Motor neuron (in vitro differentiated cells): ENCODE data around the gene HBEGF. TPM values are rescaled to one million over a fixed set of nuclear protein-coding genes. Genes with fewer than 3 reads are reported as not detected.

Experiments used
- ATAC-seq, 8 experiments: fragments of 200-7000 bp; cut with Tn5 transposase; replicated peaks in 6 of 8; 2 replicates each; pipeline ENCODE4 v1.8.0; 2021; ENCODE audit warnings: mild to moderate bottlenecking in 8 of 8, moderate library complexity in 8 of 8
- H3K27ac ChIP-seq, 2 donors: fragments of 250-450 bp; sonication (Bioruptor Pico); 2 replicates each; pipeline ENCODE4 v1.9.0; 2021; ENCODE audit warnings: antibody characterized with exemption in 2 of 2, mild to moderate bottlenecking in 2 of 2, moderate library complexity in 1 of 2
- H3K4me1 ChIP-seq, 2 donors: fragments of 250-450 bp; sonication (Bioruptor Pico); replicated peaks in 1 of 2; 2 replicates each; pipeline ENCODE4 v1.6.1; 2021; ENCODE audit warnings: antibody characterized with exemption in 2 of 2, mild to moderate bottlenecking in 2 of 2, moderate library complexity in 1 of 2
- H3K4me3 ChIP-seq, 5 donors: fragments of 250-450 bp; sonication (Bioruptor Pico); 2 replicates each; pipeline ENCODE4 v1.9.0; 2021; ENCODE audit warnings: antibody characterized with exemption in 5 of 5, mild to moderate bottlenecking in 5 of 5, moderate library complexity in 4 of 5
- WGBS, 10 experiments: fragments of 450-650 bp; shearing (Covaris generic); methylation state at CpG; one replicate each; pipeline ENCODE4 v1.0.0; 2022; 5-methylcytosine and 5-hydroxymethylcytosine counted together
- in situ Hi-C, 9 experiments: fragments of 400-800 bp; cut with MboI; loops; one replicate each; pipeline ENCODE4 v1.15.0; 2021; ENCODE audit warnings: low sequenced_read_pairs in 9 of 9, low pct_unique_long_range_greater_than_20kb in 2 of 9; ENCODE audit not compliant: unreplicated experiment in 9 of 9
- total RNA-seq, 8 experiments: library from RNA; unstranded; fragments of 300-600 nt; gene quantifications; 2 replicates each; pipeline versions ENCODE4 v1.2.3 to v1.2.4, GENCODE V29; 2022

The HBEGF gene
- total RNA-seq, 8 experiments from 2014 or later = 0.54 to 36.0 (median 1.9) TPM

DNA sequence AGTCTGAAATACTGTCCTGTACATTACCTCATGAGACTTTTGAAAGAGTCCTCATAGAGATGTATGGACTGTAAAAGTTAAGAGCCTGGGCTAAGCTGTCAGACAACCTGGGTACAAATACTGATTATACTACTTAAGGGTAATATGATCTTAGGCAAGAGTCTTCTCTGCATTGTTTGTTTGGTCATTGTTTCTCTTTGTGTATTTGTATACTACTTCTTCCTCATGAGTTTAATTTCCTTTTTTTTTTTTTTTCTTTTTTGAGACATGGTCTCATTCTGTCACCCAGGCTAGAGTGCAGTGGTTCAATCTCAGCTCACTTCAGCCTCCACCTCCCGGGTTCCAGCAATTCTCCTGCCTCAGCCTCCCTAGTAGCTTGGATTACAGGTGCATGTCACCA lies 40.9 kb downstream of the HBEGF start:
- H3K27ac ChIP-seq = no peak overlapping the region
- in situ Hi-C loops = no loop called here
- peaks cover 0 to 14% of the 10 kb centered on the region in 2 donors for H3K4me1 ChIP-seq
- no peak overlapping the region for H3K4me3 ChIP-seq
- ATAC-seq = no peak
- WGBS, 10 experiments = 40 to 92% (median 86%) methylated on average over 1 of the region's 1 CpG; no CpG with 5 or more reads in 2 of the 10 experiments

DNA sequence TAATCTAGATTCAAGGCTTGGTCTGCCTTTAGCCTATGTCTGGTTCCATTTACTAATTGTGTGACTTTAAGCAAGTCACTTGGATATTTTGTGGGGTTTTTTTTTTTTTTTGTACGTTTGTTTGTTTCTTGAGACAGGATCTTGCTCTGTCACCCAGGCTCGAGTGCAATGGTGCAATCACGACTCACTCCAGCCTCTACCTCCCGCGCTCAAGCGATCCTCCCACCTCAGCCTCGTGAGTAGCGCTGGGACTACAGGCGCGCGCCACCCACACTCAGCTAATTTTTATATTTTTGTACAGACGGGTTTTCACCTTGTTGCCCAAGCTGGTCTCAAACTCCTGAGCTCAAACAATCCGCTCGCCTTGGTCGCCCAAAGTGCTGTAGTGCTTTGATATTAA lies 42.4 kb downstream of the HBEGF start:
- in situ Hi-C loops = no loop called here
- Histone ChIP-seq H3K4me1 (peaks cover 0 to 14% of the 10 kb centered on the region in 2 donors), H3K27ac (no peak overlapping the region), H3K4me3 (no peak overlapping the region)
- no peak for ATAC-seq
- 47 to 100% (median 80%) methylated on average over 1 to 12 of the region's 15 CpGs; no CpG with 5 or more reads in 3 of the 10 experiments for WGBS, 10 experiments

DNA sequence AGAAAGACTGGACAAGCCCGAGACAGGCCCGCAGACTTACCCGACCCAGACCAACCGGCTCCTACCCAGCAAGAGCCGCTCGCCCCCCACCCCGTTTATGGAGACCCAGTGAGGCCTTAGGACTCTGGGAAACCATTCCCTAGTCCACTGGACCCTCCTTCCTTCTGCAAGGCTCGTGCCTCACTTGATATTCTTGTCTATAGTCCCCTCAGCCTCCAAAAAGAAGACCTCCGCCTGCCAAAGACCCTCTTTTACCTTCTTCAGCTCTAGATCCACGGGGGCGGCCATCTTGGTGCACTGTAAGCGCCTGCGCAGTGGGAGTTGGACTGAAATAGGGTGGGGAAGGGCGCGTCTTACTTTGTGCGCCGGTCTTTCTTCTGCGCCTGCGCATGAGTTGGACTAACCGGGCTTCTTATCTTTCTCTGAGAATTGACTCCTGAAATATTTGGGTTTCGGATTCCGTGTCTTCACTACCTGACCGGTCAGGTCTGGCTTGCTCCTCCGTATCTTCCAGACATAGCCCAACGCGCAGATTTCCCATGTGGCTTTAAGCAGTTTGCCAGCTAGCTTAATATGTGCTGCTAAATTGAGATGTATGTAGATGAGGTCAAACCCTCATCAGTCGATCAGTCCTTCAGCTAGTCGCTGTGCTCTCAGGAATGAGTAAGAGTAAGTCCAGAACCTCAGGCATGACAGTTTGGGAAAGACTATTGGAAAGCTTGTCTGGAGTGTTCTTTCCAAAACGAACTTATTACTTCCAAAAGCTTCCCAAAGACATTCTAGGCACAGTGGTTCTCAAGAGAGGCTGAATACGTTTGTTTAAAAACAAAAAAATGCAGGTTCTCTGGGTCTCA lies 43.4 kb downstream of the HBEGF start, which contains the start of gene PFDN1:
Gene PFDN1, minus strand, starts transcription at position 316 of the 854 bp plus-strand sequence. Its CDS starts 28 bp downstream, at position 288.
- in situ Hi-C loops = no loop called here
- Histone ChIP-seq H3K27ac (peak within 1 kb of the TSS; percentile 78 to 85), H3K4me1 (peaks cover 0 to 14% of the 10 kb centered on the region in 2 donors), H3K4me3 (peak within 1 kb of the TSS; percentile 61 to 89 (median 70))
- peak; percentile 96 to 100 (median 99) for ATAC-seq
- WGBS, 10 experiments = 0 to 7% (median 4%) methylated on average over 2 to 28 of the region's 30 CpGs

DNA sequence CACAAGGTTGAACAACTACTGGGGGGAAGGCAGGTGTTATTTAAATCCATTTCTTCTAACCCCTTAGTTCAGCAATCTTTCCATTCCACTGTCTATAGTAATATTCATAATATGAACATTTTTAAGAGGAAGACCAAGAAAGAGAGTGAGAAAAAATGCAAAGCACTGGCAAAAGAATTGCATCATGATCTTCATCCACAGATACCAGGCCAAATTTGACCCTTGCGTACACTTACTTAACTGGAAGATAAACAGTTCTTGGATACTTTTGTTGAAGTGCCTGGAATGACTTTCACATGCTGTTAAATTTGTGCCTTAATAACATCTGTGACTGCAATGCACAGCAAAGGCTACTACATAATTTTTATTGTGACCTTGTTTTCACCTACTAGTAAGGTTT lies 45.3 kb downstream of the HBEGF start:
- no peak for ATAC-seq
- Histone ChIP-seq H3K27ac (no peak overlapping the region), H3K4me3 (no peak overlapping the region), H3K4me1 (peaks cover 0 to 14% of the 10 kb centered on the region in 2 donors)
- in situ Hi-C loops = no loop called here
- 83 to 100% (median 100%) methylated on average over 1 of the region's 1 CpG; no CpG with 5 or more reads in 2 of the 10 experiments for WGBS, 10 experiments

DNA sequence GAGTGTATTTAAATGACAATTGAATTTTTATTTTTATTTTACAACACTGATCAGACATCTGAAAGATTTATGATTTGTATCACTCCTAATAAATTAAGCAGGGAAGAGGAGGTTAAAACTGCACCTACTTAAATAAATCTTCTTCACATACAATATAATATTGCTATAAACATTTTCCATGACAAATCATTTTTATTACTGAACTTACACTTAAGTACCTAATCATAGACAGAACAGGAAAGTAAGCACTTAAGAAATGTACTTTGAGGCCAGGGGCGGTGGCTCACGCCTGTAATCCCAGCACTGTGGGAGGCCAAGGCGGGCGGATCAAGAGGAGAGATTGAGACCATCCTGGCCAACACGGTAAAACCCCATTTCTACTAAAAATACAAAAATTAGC lies 47.3 kb downstream of the HBEGF start:
- in situ Hi-C loops = no loop called here
- H3K27ac ChIP-seq = no peak overlapping the region
- 80 to 100% (median 100%) methylated on average over 2 to 5 of the region's 5 CpGs; no CpG with 5 or more reads in 5 of the 10 experiments for WGBS, 10 experiments
- peaks cover 2 to 17% of the 10 kb centered on the region in 2 donors for H3K4me1 ChIP-seq
- no peak overlapping the region for H3K4me3 ChIP-seq
- no peak for ATAC-seq

DNA sequence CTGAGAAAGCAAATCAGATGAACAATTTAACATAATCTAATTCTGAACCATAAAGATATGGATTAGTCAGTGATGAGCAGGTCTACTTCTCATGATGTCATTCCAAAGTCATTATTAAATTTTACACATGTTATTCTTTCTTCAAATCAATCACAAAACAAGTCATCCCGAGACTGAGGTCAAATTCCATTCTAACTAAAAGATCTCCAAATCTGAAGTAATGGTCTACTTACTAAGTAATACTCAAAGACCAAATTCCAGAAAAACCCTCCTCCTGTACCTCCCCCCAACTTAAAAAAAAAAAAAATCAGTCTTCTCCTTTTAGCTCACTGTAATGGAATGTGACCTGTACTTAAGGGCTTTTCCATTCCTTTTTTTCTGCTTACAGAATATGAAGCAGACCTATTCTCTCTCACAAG lies 48.2 kb downstream of the HBEGF start:
- peaks cover 2 to 24% of the 10 kb centered on the region in 2 donors for H3K4me1 ChIP-seq
- ATAC-seq = no peak
- WGBS, 10 experiments = 0 to 100% (median 75%) methylated on average over 1 of the region's 1 CpG; no CpG with 5 or more reads in 3 of the 10 experiments
- in situ Hi-C loops = no loop called here
- H3K27ac ChIP-seq = no peak overlapping the region
- H3K4me3 ChIP-seq = no peak overlapping the region

DNA sequence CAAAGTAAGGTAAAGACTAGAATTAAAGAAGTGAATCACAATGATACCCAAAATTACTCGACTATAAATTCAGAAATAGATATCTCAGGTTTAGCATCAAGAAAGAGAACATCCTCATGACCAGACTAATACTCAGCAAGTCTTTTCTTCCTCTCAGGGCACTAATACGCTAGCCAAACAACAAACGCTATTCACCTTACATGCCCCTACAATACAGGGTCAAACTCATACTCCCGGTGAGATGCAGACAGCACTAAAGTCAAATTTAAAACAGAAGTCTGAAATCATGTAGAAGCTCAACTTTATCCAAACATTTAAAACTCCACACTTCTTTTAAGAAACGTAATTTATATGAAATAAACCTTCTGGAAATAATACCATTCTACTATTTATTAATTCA lies 49.1 kb downstream of the HBEGF start:
- ATAC-seq = no peak

DNA sequence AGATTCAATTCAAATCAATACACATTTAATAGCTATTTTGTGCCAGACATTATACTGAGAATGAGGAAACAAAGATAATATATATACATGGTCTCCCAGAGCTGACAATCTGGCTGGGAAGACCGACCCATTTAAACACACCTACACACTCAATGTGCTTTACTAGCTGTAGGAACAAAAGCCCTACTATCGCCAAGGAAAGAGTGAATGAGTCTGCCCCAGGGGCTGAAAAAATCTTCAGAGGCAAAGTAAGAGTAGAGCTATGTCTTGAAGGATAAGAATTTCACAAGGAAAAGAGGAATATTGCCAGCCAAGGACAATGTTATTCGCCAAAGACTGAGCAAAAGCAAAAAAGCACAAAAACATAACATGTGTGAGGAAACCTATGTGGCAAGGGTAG lies 50.1 kb downstream of the HBEGF start:
- ATAC-seq = no peak
- Histone ChIP-seq H3K27ac (no peak overlapping the region), H3K4me1 (peaks cover 2 to 17% of the 10 kb centered on the region in 2 donors), H3K4me3 (no peak overlapping the region)
- 79 to 100% (median 90%) methylated on average over 1 to 3 of the region's 3 CpGs for WGBS, 10 experiments
- in situ Hi-C loops = no loop called here

More for the DNA sequence above, 49.1 kb downstream of the HBEGF start:
- WGBS, 10 experiments = 69 to 100% (median 90%) methylated on average over 2 to 5 of the region's 5 CpGs
- Histone ChIP-seq H3K4me3 (no peak overlapping the region), H3K27ac (no peak overlapping the region), H3K4me1 (peaks cover 2 to 26% of the 10 kb centered on the region in 2 donors)
- in situ Hi-C loops = no loop called here

DNA sequence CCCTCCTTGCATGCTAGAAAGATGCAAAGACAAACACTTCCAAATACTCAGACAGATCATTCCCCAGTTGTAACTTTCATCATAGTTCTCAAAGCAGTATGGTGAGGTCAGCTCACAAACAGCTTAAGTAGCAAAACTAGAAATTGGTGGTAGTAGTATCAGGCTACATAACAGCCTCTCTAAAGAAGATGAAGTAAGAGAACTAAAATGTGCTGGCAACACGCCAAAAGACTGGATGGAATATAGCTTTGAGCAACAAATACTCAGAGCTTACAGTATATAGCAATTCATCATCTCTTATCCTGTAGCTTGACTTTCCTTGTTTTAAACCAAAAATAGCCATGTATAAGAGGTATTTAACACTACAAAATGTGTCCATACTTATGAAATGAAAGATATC lies 51.0 kb downstream of the HBEGF start:
- Histone ChIP-seq H3K27ac (no peak overlapping the region), H3K4me3 (no peak overlapping the region), H3K4me1 (peaks cover 2 to 11% of the 10 kb centered on the region in 2 donors)
- ATAC-seq = peak in 5 of 8 experiments; percentile 19 to 88 (median 66)
- WGBS, 10 experiments = 0 to 100% (median 50%) methylated on average over 1 of the region's 1 CpG; no CpG with 5 or more reads in 2 of the 10 experiments
- in situ Hi-C loops = no loop called here

DNA sequence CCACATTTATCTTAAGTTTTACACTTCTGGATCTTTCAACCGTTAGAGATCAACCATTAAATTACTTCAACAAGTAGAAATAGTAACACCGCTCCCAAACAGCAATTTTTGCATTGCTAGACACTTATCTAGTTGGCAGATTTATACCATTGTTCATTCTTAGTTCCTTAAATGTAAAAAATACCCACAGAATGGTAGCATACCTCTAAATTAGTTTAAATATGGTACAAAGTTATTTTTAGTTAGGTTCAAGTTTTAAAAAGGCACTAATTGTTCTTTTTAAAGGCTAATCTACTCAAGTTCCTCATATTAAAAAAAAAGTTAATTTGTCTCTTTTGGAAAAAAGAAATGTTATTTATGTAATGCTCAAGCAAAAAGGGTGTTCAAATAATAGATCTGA lies 51.6 kb downstream of the HBEGF start:
- H3K27ac ChIP-seq = no peak overlapping the region
- H3K4me3 ChIP-seq = no peak overlapping the region
- WGBS, 10 experiments = 58 to 100% (median 93%) methylated on average over 2 of the region's 2 CpGs; no CpG with 5 or more reads in 1 of the 10 experiments
- peaks cover 2 to 11% of the 10 kb centered on the region in 2 donors for H3K4me1 ChIP-seq
- ATAC-seq = no peak
- in situ Hi-C loops = no loop called here

DNA sequence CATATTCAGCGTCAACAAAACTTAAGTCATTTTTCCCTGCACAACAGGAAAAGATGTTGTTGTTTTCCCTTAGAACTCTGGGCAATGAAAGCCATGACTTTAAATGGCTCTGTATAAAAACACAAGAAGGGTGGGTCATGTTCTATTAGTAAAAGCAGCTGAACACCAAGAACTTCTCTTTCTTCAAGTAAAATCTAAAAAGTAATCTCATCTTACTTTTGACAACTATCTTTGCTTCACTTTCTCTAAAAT lies 52.6 kb downstream of the HBEGF start:
- in situ Hi-C loops = no loop called here
- no peak overlapping the region for H3K27ac ChIP-seq
- H3K4me3 ChIP-seq = no peak overlapping the region
- H3K4me1 ChIP-seq = peaks cover 2 to 11% of the 10 kb centered on the region in 2 donors
- ATAC-seq = peak in 3 of 8 experiments; percentile 25 to 61 (median 36)
- WGBS, 10 experiments = 0 to 100% (median 86%) methylated on average over 1 of the region's 1 CpG; no CpG with 5 or more reads in 1 of the 10 experiments

DNA sequence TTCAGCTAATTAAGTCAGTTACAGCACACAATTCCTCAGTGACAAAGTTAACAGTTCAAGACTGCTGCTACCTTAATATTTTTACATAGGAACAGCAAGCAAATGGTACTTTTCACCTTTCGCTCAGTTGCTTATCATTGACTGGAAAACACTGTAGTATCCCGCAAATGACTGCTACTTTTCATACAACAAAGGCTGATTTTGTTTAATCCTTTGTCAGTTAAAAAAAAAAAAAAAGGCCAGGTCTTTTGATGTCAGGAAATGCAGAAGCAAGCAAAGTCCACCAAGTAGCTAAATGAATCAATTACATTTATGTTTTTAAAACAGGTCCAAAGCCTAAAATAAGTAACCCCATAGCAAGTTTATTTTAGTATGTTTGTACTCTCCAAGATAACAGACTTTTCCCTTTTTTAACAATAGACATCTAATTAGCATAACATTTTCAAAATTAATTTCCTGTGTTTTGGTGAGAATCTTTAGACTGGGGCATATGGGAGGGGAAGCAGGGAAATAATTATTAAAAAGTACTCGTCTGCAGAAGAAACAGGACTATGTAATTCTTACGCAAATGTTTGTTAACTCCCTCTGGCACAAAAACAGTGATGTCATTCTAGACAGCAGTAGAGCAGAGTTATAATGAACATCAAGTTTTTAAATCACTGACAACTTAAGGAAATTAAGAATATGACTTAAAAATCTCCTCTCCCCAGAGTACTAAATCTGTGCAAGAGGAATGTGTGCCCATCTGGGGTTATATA lies 53.1 kb downstream of the HBEGF start:
- ATAC-seq = peak in 3 of 8 experiments; percentile 46 to 82 (median 69)
- H3K4me1 ChIP-seq = peaks cover 2 to 11% of the 10 kb centered on the region in 2 donors
- in situ Hi-C loops = no loop called here
- H3K27ac ChIP-seq = no peak overlapping the region
- 0 to 82% (median 71%) methylated on average over 1 to 4 of the region's 4 CpGs for WGBS, 10 experiments
- no peak overlapping the region for H3K4me3 ChIP-seq
